Measurements from ENCODE around the gene IFIT1.
"Not testable (repeated sequence)": the region's sequence is repeated elsewhere in the genome, so short reads cannot be mapped to it uniquely, and the experiment has no call there.

Gene IFIT1

GRCh38 chr10:89393898-89394297, 1.5 kb downstream of the IFIT1 start:
- DNase-seq: no peak

GRCh38 chr10:89395141-89395540, 2.7 kb downstream of the IFIT1 start:
- DNase-seq: no peak

- DNase-seq: no peak
These were observed 5.8 kb downstream of the IFIT1 start for GRCh38 chr10:89398003-89398749.

- DNase-seq: no peak
These were observed 7.5 kb downstream of the IFIT1 start for GRCh38 chr10:89399956-89400355.

GRCh38 chr10:89403043-89403442, 10.6 kb downstream of the IFIT1 start:
- DNase-seq: no peak

GRCh38 chr10:89404104-89405047, 12.0 kb downstream of the IFIT1 start:
- no peak for DNase-seq

- DNase-seq: not testable (repeated sequence)
These were observed 13.8 kb downstream of the IFIT1 start for GRCh38 chr10:89406178-89406577.

- DNase-seq: not testable (repeated sequence)
These were observed 15.4 kb downstream of the IFIT1 start for GRCh38 chr10:89407792-89408191.

GRCh38 chr10:89409282-89409681, 16.9 kb downstream of the IFIT1 start:
- DNase-seq: not testable (repeated sequence)

GRCh38 chr10:89410551-89410950, 18.1 kb downstream of the IFIT1 start:
- DNase-seq: not testable (repeated sequence)

- DNase-seq: not testable (repeated sequence)
These were observed 18.7 kb downstream of the IFIT1 start for GRCh38 chr10:89411135-89411534.

- DNase-seq: not testable (repeated sequence)
These were observed 19.9 kb downstream of the IFIT1 start for GRCh38 chr10:89412276-89412675.

- DNase-seq: no peak
These were observed 21.0 kb downstream of the IFIT1 start for GRCh38 chr10:89413398-89413912.

- peak in 53 of 56 donors; percentile 7 to 91 (median 68) for DNase-seq
These were observed 21.9 kb downstream of the IFIT1 start, which contains the start of gene IFIT5 for GRCh38 chr10:89414146-89414878. Gene IFIT5, plus strand, starts transcription at chr10:89414568. Its CDS starts 231 bp downstream, at chr10:89414799.

- peak in 43 of 56 donors; percentile 41 to 91 (median 68) for DNase-seq
These were observed 22.7 kb downstream of the IFIT1 start for GRCh38 chr10:89414879-89415821.

- no peak for DNase-seq
These were observed 24.0 kb downstream of the IFIT1 start for GRCh38 chr10:89416465-89416864.

GRCh38 chr10:89419548-89419947, 27.1 kb downstream of the IFIT1 start:
- no peak for DNase-seq

- DNase-seq: no peak
These were observed 28.6 kb downstream of the IFIT1 start for GRCh38 chr10:89421018-89421476.

- DNase-seq: no peak
These were observed 32.6 kb downstream of the IFIT1 start for GRCh38 chr10:89425000-89425399.
